ENCODE measurements around the gene NT5C3B. TPM values are rescaled to one million over a fixed set of nuclear protein-coding genes. Genes with fewer than 3 reads are reported as not detected.

The NT5C3B gene
- total RNA-seq, 1 donor from 2014 or later: 67.6 TPM

DNA sequence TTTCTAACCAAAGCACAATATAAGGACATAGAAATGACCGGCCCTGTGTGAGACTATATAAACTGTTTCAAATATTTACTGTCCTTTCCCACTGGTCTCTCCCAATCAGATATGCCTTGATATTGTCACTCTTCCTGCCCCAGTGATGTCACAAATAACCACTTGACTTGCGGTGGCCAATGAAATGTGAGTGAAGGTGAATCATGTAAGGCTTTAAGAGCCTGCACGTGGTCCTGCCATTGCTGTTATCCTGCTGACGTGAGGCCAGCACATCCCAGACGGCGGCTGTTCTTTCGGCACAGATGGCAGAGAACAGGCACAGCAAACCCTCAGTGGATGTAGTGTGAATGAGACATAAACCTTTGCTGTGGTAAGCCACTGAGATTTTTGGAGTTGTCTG lies 34.6 kb upstream of the NT5C3B start:
- DNase-seq (ENCODE audit: low read depth): no peak
- TF ChIP-seq, protein P1, sequence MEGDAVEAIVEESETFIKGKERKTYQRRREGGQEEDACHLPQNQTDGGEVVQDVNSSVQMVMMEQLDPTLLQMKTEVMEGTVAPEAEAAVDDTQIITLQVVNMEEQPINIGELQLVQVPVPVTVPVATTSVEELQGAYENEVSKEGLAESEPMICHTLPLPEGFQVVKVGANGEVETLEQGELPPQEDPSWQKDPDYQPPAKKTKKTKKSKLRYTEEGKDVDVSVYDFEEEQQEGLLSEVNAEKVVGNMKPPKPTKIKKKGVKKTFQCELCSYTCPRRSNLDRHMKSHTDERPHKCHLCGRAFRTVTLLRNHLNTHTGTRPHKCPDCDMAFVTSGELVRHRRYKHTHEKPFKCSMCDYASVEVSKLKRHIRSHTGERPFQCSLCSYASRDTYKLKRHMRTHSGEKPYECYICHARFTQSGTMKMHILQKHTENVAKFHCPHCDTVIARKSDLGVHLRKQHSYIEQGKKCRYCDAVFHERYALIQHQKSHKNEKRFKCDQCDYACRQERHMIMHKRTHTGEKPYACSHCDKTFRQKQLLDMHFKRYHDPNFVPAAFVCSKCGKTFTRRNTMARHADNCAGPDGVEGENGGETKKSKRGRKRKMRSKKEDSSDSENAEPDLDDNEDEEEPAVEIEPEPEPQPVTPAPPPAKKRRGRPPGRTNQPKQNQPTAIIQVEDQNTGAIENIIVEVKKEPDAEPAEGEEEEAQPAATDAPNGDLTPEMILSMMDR (conservative IDR thresholded peaks at IDR 0.05; ENCODE audit: low read depth, low read length): no peak
- no peak overlapping the region for H3K4me3 ChIP-seq (ENCODE audit: low read depth, low read length)

DNA sequence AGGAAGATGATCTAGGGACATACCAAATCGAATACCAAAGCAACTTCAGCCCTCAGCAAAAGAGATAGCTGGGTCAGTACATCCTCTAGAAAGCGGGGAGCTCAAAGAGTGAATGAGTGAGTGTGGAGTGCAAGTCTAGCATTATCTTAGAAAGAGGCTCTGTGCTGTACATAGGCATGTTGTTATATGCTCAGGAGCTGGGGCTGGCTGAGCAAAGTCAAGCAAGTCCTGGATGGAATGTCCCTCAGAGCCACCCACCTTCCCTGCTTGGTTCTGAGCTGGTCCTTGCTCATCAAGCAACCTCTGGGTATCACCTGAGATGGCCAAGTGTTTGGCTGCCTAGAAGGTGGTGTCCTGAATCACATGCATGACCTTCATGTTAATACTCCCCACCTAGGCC lies 34.1 kb upstream of the NT5C3B start:
- no peak for DNase-seq (ENCODE audit: low read depth)
- no peak overlapping the region for H3K4me3 ChIP-seq (ENCODE audit: low read depth, low read length)
- TF ChIP-seq, protein P1 (conservative IDR thresholded peaks at IDR 0.05; ENCODE audit: low read depth, low read length): no peak

DNA sequence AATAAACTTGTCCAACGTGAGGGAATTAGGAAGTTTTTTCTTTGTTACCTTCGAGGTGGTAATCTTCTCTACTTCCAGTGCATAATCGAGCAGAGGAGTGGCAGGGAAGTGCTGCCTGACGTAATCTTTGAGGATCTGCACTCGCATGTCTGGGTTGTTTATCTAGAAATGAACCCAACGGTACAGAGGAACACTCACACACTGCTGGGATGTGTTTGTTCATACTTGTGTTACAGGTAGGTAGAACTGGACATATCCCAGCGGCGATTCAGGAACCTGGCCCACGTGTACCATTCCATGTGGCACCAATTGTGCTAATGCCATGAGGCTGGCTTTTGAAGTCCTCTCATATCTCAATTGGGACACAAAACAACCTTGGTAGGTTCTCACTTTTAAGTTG lies 33.4 kb upstream of the NT5C3B start:
- no peak for DNase-seq (ENCODE audit: low read depth)
- no peak overlapping the region for H3K4me3 ChIP-seq (ENCODE audit: low read depth, low read length)
- TF ChIP-seq, protein P1 (conservative IDR thresholded peaks at IDR 0.05; ENCODE audit: low read depth, low read length): no peak

DNA sequence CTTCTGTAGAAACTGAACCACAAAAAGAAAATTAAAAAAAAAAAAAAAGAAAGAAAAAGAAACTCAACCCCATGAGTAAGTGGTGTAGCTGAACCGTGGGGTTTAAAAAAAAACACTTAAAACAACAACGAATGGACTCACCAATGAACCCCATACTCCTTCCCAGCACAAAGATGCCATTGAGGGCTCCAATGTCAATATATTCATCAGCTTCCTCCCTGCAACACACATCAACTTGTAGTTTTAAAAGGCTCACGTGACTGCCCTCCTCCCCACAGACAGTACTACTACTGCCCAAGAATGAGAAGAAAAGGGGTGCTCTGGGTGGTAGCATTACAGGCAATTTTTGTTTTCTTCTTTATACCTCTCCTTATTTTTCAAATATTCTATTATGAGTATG lies 32.5 kb upstream of the NT5C3B start:
- H3K4me3 ChIP-seq (ENCODE audit: low read depth, low read length): no peak overlapping the region
- no peak for DNase-seq (ENCODE audit: low read depth)
- TF ChIP-seq, protein P1 (conservative IDR thresholded peaks at IDR 0.05; ENCODE audit: low read depth, low read length): no peak

DNA sequence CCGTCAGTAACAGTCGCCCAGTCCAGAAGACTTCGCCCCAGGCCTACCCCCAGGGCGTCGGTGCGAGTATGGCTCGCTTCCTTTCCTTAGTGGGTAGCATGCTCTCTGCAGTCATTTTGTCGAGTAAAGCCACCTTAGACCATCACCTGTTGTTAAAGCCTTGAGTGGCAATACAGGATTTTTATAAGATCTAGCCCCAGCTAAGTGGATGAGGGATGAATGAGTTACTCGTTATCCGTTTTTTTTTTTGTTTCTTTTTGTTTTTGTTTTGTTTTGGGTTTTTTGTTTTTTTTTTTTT lies 29.5 kb upstream of the NT5C3B start:
- peak overlapping the region; percentile 93 for H3K4me3 ChIP-seq (ENCODE audit: low read depth, low read length)
- DNase-seq (ENCODE audit: low read depth): peak; percentile 16
- TF ChIP-seq, protein P1 (conservative IDR thresholded peaks at IDR 0.05; ENCODE audit: low read depth, low read length): no peak

DNA sequence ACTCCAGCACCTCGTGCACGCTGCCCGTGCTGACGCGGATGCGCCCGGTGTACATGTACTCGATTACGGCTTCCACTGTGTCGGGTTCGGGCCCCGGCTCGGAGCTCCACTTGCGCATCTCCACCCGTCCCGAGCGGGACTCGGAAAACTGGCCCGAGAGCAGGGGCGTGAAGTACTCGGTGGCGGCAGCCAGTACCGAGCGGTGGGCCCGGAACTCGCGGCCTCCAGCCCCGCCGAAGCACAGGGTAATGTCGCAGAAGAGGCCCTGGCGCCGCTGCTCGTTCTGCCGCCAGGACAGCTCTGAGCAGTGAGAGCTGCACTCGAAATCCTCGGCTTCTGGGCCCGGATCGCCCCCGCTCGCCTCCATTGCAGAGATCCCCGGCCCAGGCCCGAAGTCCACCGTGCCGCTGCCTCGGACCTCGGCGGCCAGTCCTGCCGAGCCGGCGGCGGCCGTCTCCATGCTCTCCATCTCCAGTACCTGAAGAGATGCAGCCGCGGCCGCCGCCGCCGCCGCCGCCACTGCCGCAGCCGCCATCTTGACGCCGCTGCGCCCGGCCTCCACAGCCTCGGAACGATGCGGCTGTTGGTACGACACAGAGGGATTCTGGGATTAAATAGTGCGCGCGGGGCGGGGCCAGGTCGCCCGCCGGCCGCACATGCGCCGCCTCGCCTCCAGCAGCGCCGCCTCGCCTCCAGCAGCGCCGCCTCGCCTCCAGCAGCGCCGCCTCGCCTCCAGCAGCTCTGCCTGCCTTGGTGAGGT lies 29.0 kb upstream of the NT5C3B start, which contains the start of gene KLHL11:
TSS of gene KLHL11 (minus strand) at position 588 of the 760 bp plus-strand sequence. CDS start at position 535, 53 bp downstream.
- peak; percentile 15 for DNase-seq (ENCODE audit: low read depth)
- peak within 1 kb of the TSS; percentile 93 for H3K4me3 ChIP-seq (ENCODE audit: low read depth, low read length)
- TF ChIP-seq, protein P1 (conservative IDR thresholded peaks at IDR 0.05; ENCODE audit: low read depth, low read length): no peak

DNA sequence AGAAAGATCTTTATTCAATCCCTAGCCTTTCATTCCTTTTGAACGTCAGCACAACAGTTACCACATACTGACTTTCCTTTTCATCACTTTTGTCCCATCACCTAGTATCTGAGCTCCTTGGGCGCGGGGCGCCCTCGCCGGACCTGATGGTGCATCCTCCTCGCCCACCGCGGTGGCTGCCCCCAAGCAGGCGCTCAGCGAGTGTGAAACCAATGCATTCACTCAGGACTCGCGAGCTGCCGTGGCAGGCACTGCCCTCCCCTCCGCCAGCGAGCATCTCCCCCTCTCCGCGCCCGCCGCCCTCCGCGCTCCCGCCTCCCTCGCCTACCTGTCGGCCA lies 28.4 kb upstream of the NT5C3B start:
- DNase-seq (ENCODE audit: low read depth): no peak
- TF ChIP-seq, protein P1 (conservative IDR thresholded peaks at IDR 0.05; ENCODE audit: low read depth, low read length): no peak
- H3K4me3 ChIP-seq (ENCODE audit: low read depth, low read length): peak overlapping the region; percentile 93

Data from epithelial cell of proximal tubule (primary cell).